GM21619 (cell line): ENCODE measurements around the gene LAMC1.

Experiments used
- ATAC-seq: cut with Tn5 transposase; IDR thresholded peaks from one replicate; pipeline ENCODE4 v1.9.1; 2021; ENCODE audit not compliant: unreplicated experiment

The LAMC1 gene

GRCh38 chr1:183019860-183020259 is 3.4 kb upstream of the LAMC1 start:
- ATAC-seq = no peak

- no peak for ATAC-seq
Observed at GRCh38 chr1:183021405-183022201, 1.6 kb upstream of the LAMC1 start.

GRCh38 chr1:183022202-183023145 is 746 bp upstream of the LAMC1 start:
- peak; percentile 38 for ATAC-seq

- ATAC-seq = peak; percentile 60
Observed at GRCh38 chr1:183023601-183024316, 539 bp downstream of the LAMC1 start.

- ATAC-seq = no peak
Observed at GRCh38 chr1:183024317-183025009, 1.2 kb downstream of the LAMC1 start.

GRCh38 chr1:183025010-183025337 is 1.8 kb downstream of the LAMC1 start:
- no peak for ATAC-seq

- ATAC-seq = no peak
Observed at GRCh38 chr1:183025782-183026774, 2.9 kb downstream of the LAMC1 start.

- ATAC-seq = no peak
Observed at GRCh38 chr1:183027031-183027430, 3.8 kb downstream of the LAMC1 start.

GRCh38 chr1:183027791-183028190 is 4.6 kb downstream of the LAMC1 start:
- ATAC-seq = no peak

GRCh38 chr1:183029591-183030000 is 6.4 kb downstream of the LAMC1 start:
- ATAC-seq = no peak

GRCh38 chr1:183030053-183030452 is 6.8 kb downstream of the LAMC1 start:
- ATAC-seq = no peak

- no peak for ATAC-seq
Observed at GRCh38 chr1:183032122-183032921, 9.1 kb downstream of the LAMC1 start.

- ATAC-seq = no peak
Observed at GRCh38 chr1:183033205-183033604, 10.0 kb downstream of the LAMC1 start.

- no peak for ATAC-seq
Observed at GRCh38 chr1:183034682-183035081, 11.5 kb downstream of the LAMC1 start.

- ATAC-seq = no peak
Observed at GRCh38 chr1:183038333-183038866, 15.2 kb downstream of the LAMC1 start.

GRCh38 chr1:183038913-183039312 is 15.7 kb downstream of the LAMC1 start:
- ATAC-seq = no peak

GRCh38 chr1:183039330-183039729 is 16.1 kb downstream of the LAMC1 start:
- ATAC-seq = no peak

GRCh38 chr1:183039985-183040447 is 16.8 kb downstream of the LAMC1 start:
- ATAC-seq = no peak
